ENCODE data around the gene EMID1. TPM values are rescaled to one million over a fixed set of nuclear protein-coding genes. Genes with fewer than 3 reads are reported as not detected.
A peak's percentile ranks its signal among the peaks of the same experiment; 100 is the strongest.

Gene EMID1
- polyA plus RNA-seq, 3 donors, result 94.3 to 111 (median 101) TPM

- DNase-seq, result no peak
Observed at GRCh38 chr22:29275819-29276565, 70.3 kb downstream of the EMID1 start.

- DNase-seq, result no peak
Observed at GRCh38 chr22:29277927-29278326, 72.2 kb downstream of the EMID1 start.

- no peak for DNase-seq
Observed at GRCh38 chr22:29284196-29284595, 78.5 kb downstream of the EMID1 start.

GRCh38 chr22:29288837-29289236 lies 83.1 kb downstream of the EMID1 start:
- DNase-seq, result no peak

- DNase-seq, result no peak
Observed at GRCh38 chr22:29290061-29290460, 84.4 kb downstream of the EMID1 start.

- no peak for DNase-seq
Observed at GRCh38 chr22:29291215-29291614, 85.5 kb downstream of the EMID1 start.

- no peak for DNase-seq
Observed at GRCh38 chr22:29292379-29292778, 86.7 kb downstream of the EMID1 start.

- DNase-seq, result no peak
Observed at GRCh38 chr22:29298641-29299040, 92.9 kb downstream of the EMID1 start.

- DNase-seq, result no peak
Observed at GRCh38 chr22:29299136-29299900, 93.6 kb downstream of the EMID1 start.

- no peak for DNase-seq
Observed at GRCh38 chr22:29300467-29300806, 94.7 kb downstream of the EMID1 start.

- DNase-seq, result no peak
Observed at GRCh38 chr22:29300807-29301601, 95.3 kb downstream of the EMID1 start.

- no peak for DNase-seq
Observed at GRCh38 chr22:29301716-29302401, 96.2 kb downstream of the EMID1 start.

GRCh38 chr22:29302402-29302680 lies 96.6 kb downstream of the EMID1 start:
- no peak for DNase-seq

GRCh38 chr22:29302681-29303465 lies 97.2 kb downstream of the EMID1 start:
- no peak for DNase-seq

GRCh38 chr22:29305836-29306174 lies 100.1 kb downstream of the EMID1 start:
- no peak for DNase-seq

GRCh38 chr22:29306175-29306834 lies 100.6 kb downstream of the EMID1 start, which contains the start of gene GAS2L1:
GAS2L1 (plus strand) TSS chr22:29306650; CDS start chr22:29308106, 1,456 bp downstream.
- peak; percentile 80 for DNase-seq

GRCh38 chr22:29306835-29307595 lies 101.3 kb downstream of the EMID1 start:
- DNase-seq, result peak; percentile 82

- no peak for DNase-seq
Observed at GRCh38 chr22:29307596-29308147, 102.0 kb downstream of the EMID1 start.

- no peak for DNase-seq
Observed at GRCh38 chr22:29308148-29308790, 102.6 kb downstream of the EMID1 start.

Measured in renal pelvis (tissue), 4 donors.